ENCODE data around the gene HMCN1.

GRCh38 chr1:185690527-185690926, 43.7 kb upstream of the HMCN1 start:
- no peak for TF ChIP-seq EP300 (IDR thresholded peaks at IDR 0.05)
- no peak for TF ChIP-seq POLR2A (IDR thresholded peaks at IDR 0.05)
- no peak for TF ChIP-seq CTCF (IDR thresholded peaks at IDR 0.05)
- no peak for TF ChIP-seq POLR2AphosphoS5 (IDR thresholded peaks at IDR 0.05)

All from upper lobe of left lung (tissue), 4 donors.